ENCODE measurements around the gene UBE2D1. TPM values are rescaled to one million over a fixed set of nuclear protein-coding genes. Genes with fewer than 3 reads are reported as not detected.
A peak's percentile ranks its signal among the peaks of the same experiment; 100 is the strongest.

Gene UBE2D1
- total and polyA plus RNA-seq, 2 of the 8 experiments (the other 6 are each of a cell fraction or from before 2014, with no cell fraction given): 21.2 to 33.5 TPM

GRCh38 chr10:58304099-58304633 is 30.6 kb upstream of the UBE2D1 start:
- Histone ChIP-seq H2BK12ac (ENCODE audit: low read depth, low read length) (no peak overlapping the region), H2BK15ac (ENCODE audit: low read length) (no peak overlapping the region), H3K79me1 (ENCODE audit: low read depth, low read length) (no peaks in the 10 kb centered on the region), H4K8ac (ENCODE audit: extremely low read depth, insufficient read depth, low read length) (no peak overlapping the region), H3K9me3 (ENCODE audit: insufficient read depth in 2 of 2, low read depth in 1 of 2, low read length in 1 of 2) (no peaks in the 10 kb centered on the region), H3K27ac (ENCODE audit: low read depth, low read length) (no peak overlapping the region), H3K23ac (ENCODE audit: insufficient read length) (no peak overlapping the region), H2BK20ac (ENCODE audit: low read length) (no peak overlapping the region), H2AFZ (ENCODE audit: low read length) (no peak overlapping the region; the same call in 1 of the 2 replicates), H3K9ac (replicated peaks in 1 of 4; ENCODE audit: extremely low read depth in 1 of 4, low read depth in 3 of 4, low read length in 3 of 4) (no peak overlapping the region), H3K18ac (ENCODE audit: extremely low read depth, low read length) (no peak overlapping the region), H4K91ac (replicated peaks; ENCODE audit: insufficient read length, low read length) (no peak overlapping the region), H3K4me2 (ENCODE audit: insufficient read depth in 1 of 2, low read depth in 2 of 2, low read length in 2 of 2) (no peak overlapping the region), H3K14ac (ENCODE audit: insufficient read length) (no peak overlapping the region), H2BK5ac (ENCODE audit: low read depth, low read length) (no peak overlapping the region), H3K79me2 (ENCODE audit: control insufficient read depth in 1 of 2, insufficient read depth in 2 of 2, low read length in 2 of 2) (no peaks in the 10 kb centered on the region), H4K5ac (ENCODE audit: insufficient read length, low read depth, low read length) (no peak overlapping the region), H3K27me3 (replicated peaks in 1 of 4; ENCODE audit: control insufficient read depth in 3 of 4, extremely low read depth in 1 of 4, insufficient read depth in 3 of 4, low read length in 3 of 4) (no peaks in the 10 kb centered on the region), H3K36me3 (ENCODE audit: control insufficient read depth in 2 of 4, insufficient read depth in 4 of 4, low read length in 3 of 4) (no peaks in the 10 kb centered on the region), H3K23me2 (ENCODE audit: low read depth, low read length) (no peaks in the 10 kb centered on the region), H3K4ac (replicated peaks; ENCODE audit: insufficient read length, low read depth, low read length) (peak overlapping the region; percentile 53), H3K56ac (replicated peaks; ENCODE audit: insufficient read length, low read depth, low read length) (no peak overlapping the region), H2BK120ac (replicated peaks; ENCODE audit: low read depth, low read length) (no peak overlapping the region), H3K4me3 (ENCODE audit: extremely low read depth in 1 of 4, insufficient read depth in 2 of 4, low read depth in 3 of 4, low read length in 4 of 4) (no peak overlapping the region), H4K20me1 (replicated peaks in 1 of 2; ENCODE audit: control insufficient read depth in 1 of 2, insufficient read depth in 2 of 2, low read length in 2 of 2) (no peaks in the 10 kb centered on the region), H2AK5ac (ENCODE audit: low read depth, low read length) (no peak overlapping the region), H3K4me1 (replicated peaks in 1 of 4; ENCODE audit: control insufficient read depth in 3 of 4, insufficient read depth in 4 of 4, low read length in 3 of 4) (no peaks in the 10 kb centered on the region)
- DNase-seq (ENCODE audit: low read depth in 1 of 2, low spot score in 2 of 2) (no peak), FAIRE-seq (no peak)
- TF ChIP-seq ATF3 (IDR thresholded peaks at IDR 0.05; ENCODE audit: insufficient read depth, low read depth, low read length) (no peak), POU5F1 (IDR thresholded peaks at IDR 0.05; ENCODE audit: low read depth, low read length) (no peak), POLR2AphosphoS5 (IDR thresholded peaks at IDR 0.05; ENCODE audit: low read depth, low read length) (no peak), EGR1 (IDR thresholded peaks at IDR 0.05; ENCODE audit: borderline replicate concordance, low read depth, low read length) (no peak)
- ChIA-PET POLR2A (ENCODE audit: partially characterized antibody) (no interaction called here), CTCF (ENCODE audit: partially characterized antibody) (interaction anchor here (0.6 to 3.5 kb wide), 8 partner anchors 12 to 227 kb away, joined by 3 to 14 read pairs (median 4); partner anchors contain the start of gene TFAM)
- 82% methylated on average over 3 of the region's 3 CpGs; no CpG with 5 or more reads in 1 of the 2 experiments for WGBS, 2 experiments (ENCODE audit: extremely low coverage in 1 of 2, insufficient coverage in 1 of 2, insufficient read length in 1 of 2, insufficient replicate concordance in 2 of 2, low coverage in 1 of 2, low lambda C conversion rate in 2 of 2, missing lambda C conversion rate in 1 of 2)

Measured in H1 (cell line).